Measurements from ENCODE around the gene BBOX1.

GRCh38 chr11:27061461-27061821, 20.8 kb downstream of the BBOX1 start:
- TF ChIP-seq EZH2 (IDR thresholded peaks at IDR 0.05) = no peak
- no peak for TF ChIP-seq POLR2AphosphoS5 (IDR thresholded peaks at IDR 0.05; ENCODE audit: borderline replicate concordance, low read depth, low read length)
- TF ChIP-seq FOXP2 (optimal IDR thresholded peaks at IDR 0.05; ENCODE audit: control extremely low read depth, extremely low read length, insufficient read depth) = no peak
